ENCODE data around the gene MYRIP. TPM values are rescaled to one million over a fixed set of nuclear protein-coding genes. Genes with fewer than 3 reads are reported as not detected.

Gene MYRIP
- total and polyA plus RNA-seq, 10 of the 15 experiments (the other 5 are each of a cell fraction or from before 2014, with no cell fraction given): 0.03 to 0.08 (median 0.04) TPM; not detected in 6

DNA sequence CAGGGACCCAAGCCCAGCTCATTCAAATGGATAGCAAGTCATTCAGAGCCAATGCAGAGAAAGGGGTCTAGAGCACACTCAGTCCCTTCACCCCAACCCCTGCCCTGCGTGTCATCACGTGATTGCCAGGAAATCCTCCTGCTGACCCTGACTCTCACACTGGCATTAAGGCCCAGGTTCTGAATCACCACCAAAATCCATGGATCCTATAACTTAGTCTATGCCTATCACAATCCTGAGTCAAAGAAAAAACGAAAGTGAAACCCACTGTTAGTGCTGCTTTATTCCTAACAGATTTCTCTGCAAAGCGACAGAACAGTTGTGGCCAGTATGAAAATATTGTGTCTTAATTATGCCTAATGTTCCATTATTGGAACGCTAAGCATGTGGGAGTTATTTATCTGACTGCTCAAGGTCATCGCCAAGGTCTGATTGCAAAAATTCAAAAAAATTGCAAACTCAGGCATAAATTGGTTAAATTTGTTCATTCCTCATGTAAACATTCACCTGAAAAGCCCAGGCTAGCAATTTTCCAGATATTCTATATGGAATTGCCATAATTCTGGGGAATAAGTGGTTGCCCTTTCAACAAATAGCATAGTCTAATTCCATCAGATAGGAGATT is 391.4 kb downstream of the MYRIP start:
- no peak overlapping the region for H2AFZ ChIP-seq (ENCODE audit: control insufficient read depth, low read depth, low read length)
- no peaks in the 10 kb centered on the region for H3K27me3 ChIP-seq (replicated peaks in 1 of 2; ENCODE audit: control insufficient read depth in 2 of 2, insufficient read depth in 2 of 2, low read length in 1 of 2)
- ChIA-PET POLR2A (no interaction called here), SMC1A (ENCODE audit: uncharacterized antibody, unreplicated experiment) (interaction anchor here (1.6 kb wide), 1 partner anchor 21 kb away, joined by 3 read pairs; no protein-coding TSS in a partner anchor), CTCF (interaction anchor here (1.0 kb wide), 1 partner anchor 8 kb away, joined by 3 read pairs; no protein-coding TSS in a partner anchor), RAD21 (ENCODE audit: unreplicated experiment) (no interaction called here)
- TF ChIP-seq TCF3 (IDR thresholded peaks at IDR 0.05; ENCODE audit: borderline replicate concordance, insufficient read depth, low read depth, low read length): no peak
- TF ChIP-seq ZBED1 (IDR thresholded peaks at IDR 0.05; ENCODE audit: borderline replicate concordance): no peak
- H3K36me3 ChIP-seq (ENCODE audit: control insufficient read depth in 2 of 2, insufficient read depth in 2 of 2, low read length in 1 of 2): no peaks in the 10 kb centered on the region
- no peak overlapping the region for H3K4me2 ChIP-seq (ENCODE audit: control insufficient read depth, insufficient read depth)
- H4K20me1 ChIP-seq (ENCODE audit: control insufficient read depth, insufficient read depth): no peaks in the 10 kb centered on the region
- BruUV-seq (replicated peaks): no TSS peak
- H3K9me3 ChIP-seq (replicated peaks; ENCODE audit: control insufficient read depth, insufficient read depth, low read length): no peaks in the 10 kb centered on the region
- in situ Hi-C loops (cut with MboI) (no loop called here), intact Hi-C loops (cut with micrococcal nuclease; ENCODE audit: unreplicated experiment) (no loop called here)
- DNase-seq (ENCODE audit: low read depth, low spot score) (no peak), ATAC-seq (no peak), FAIRE-seq (no peak)
- no peak overlapping the region for H3K27ac ChIP-seq (ENCODE audit: control insufficient read depth, insufficient read depth)
- no peak overlapping the region for H3K4me3 ChIP-seq
- no peak overlapping the region for H3K9ac ChIP-seq (ENCODE audit: control insufficient read depth, insufficient read depth, low read length)
- no peaks in the 10 kb centered on the region for H3K79me2 ChIP-seq (ENCODE audit: control insufficient read depth, insufficient read depth, low read length)
- WGBS (ENCODE audit: insufficient coverage, insufficient replicate concordance, low lambda C conversion rate, missing lambda C conversion rate): 49% methylated on average over 6 of the region's 6 CpGs
- no peaks in the 10 kb centered on the region for H3K4me1 ChIP-seq (ENCODE audit: control insufficient read depth, insufficient read depth, low read length)

DNA sequence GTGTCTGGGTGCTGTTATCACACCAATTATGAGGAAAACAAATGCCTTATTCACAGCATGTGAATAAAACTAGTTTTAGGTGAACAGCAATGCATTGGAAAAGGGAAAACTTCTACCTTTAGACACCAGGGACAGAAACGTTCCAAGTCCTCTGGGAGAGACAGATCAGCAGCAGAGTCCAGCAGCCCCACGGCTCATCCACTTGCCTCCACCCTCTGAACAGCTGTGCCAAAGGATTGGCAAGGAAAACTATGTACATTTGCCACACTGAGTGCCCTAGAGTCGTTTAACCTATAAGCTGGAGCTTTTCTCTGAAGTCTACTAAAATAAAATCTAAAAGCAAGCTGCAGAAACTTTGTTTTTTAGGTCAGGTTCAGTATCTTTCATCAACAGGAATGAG is 392.4 kb downstream of the MYRIP start:
- H3K9me3 ChIP-seq (replicated peaks; ENCODE audit: control insufficient read depth, insufficient read depth, low read length): no peaks in the 10 kb centered on the region
- no peak overlapping the region for H3K4me3 ChIP-seq
- intact Hi-C loops (cut with micrococcal nuclease; ENCODE audit: unreplicated experiment): no loop called here
- H3K9ac ChIP-seq (ENCODE audit: control insufficient read depth, insufficient read depth, low read length): no peak overlapping the region
- BruUV-seq (replicated peaks): no TSS peak
- POLR2A ChIA-PET: no interaction called here
- in situ Hi-C loops (cut with MboI): no loop called here
- no peaks in the 10 kb centered on the region for H4K20me1 ChIP-seq (ENCODE audit: control insufficient read depth, insufficient read depth)
- RAD21 ChIA-PET (ENCODE audit: unreplicated experiment): no interaction called here
- no peak overlapping the region for H2AFZ ChIP-seq (ENCODE audit: control insufficient read depth, low read depth, low read length)
- H3K27ac ChIP-seq (ENCODE audit: control insufficient read depth, insufficient read depth): no peak overlapping the region
- H3K4me1 ChIP-seq (ENCODE audit: control insufficient read depth, insufficient read depth, low read length): no peaks in the 10 kb centered on the region
- DNase-seq (ENCODE audit: low read depth, low spot score) (no peak), FAIRE-seq (no peak), ATAC-seq (no peak)
- CTCF ChIA-PET: interaction anchor here (1.0 kb wide), 1 partner anchor 9 kb away, joined by 3 read pairs; no protein-coding TSS in a partner anchor
- no peaks in the 10 kb centered on the region for H3K79me2 ChIP-seq (ENCODE audit: control insufficient read depth, insufficient read depth, low read length)
- no peaks in the 10 kb centered on the region for H3K36me3 ChIP-seq (ENCODE audit: control insufficient read depth in 2 of 2, insufficient read depth in 2 of 2, low read length in 1 of 2)
- WGBS (ENCODE audit: insufficient coverage, insufficient replicate concordance, low lambda C conversion rate, missing lambda C conversion rate): 26% methylated on average over 3 of the region's 3 CpGs
- H3K4me2 ChIP-seq (ENCODE audit: control insufficient read depth, insufficient read depth): no peak overlapping the region
- no peaks in the 10 kb centered on the region for H3K27me3 ChIP-seq (replicated peaks in 1 of 2; ENCODE audit: control insufficient read depth in 2 of 2, insufficient read depth in 2 of 2, low read length in 1 of 2)
- SMC1A ChIA-PET (ENCODE audit: uncharacterized antibody, unreplicated experiment): no interaction called here
- TF ChIP-seq, protein P1, sequence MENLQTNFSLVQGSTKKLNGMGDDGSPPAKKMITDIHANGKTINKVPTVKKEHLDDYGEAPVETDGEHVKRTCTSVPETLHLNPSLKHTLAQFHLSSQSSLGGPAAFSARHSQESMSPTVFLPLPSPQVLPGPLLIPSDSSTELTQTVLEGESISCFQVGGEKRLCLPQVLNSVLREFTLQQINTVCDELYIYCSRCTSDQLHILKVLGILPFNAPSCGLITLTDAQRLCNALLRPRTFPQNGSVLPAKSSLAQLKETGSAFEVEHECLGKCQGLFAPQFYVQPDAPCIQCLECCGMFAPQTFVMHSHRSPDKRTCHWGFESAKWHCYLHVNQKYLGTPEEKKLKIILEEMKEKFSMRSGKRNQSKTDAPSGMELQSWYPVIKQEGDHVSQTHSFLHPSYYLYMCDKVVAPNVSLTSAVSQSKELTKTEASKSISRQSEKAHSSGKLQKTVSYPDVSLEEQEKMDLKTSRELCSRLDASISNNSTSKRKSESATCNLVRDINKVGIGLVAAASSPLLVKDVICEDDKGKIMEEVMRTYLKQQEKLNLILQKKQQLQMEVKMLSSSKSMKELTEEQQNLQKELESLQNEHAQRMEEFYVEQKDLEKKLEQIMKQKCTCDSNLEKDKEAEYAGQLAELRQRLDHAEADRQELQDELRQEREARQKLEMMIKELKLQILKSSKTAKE (IDR thresholded peaks at IDR 0.05; ENCODE audit: low read depth, poor library complexity, severe bottlenecking): no peak
- TF ChIP-seq GATAD2B (conservative IDR thresholded peaks at IDR 0.05; ENCODE audit: low read depth): no peak
- TF ChIP-seq EED (IDR thresholded peaks at IDR 0.05; ENCODE audit: low read depth): no peak
- TF ChIP-seq ZNF622 (IDR thresholded peaks at IDR 0.05): no peak
- TF ChIP-seq IKZF1 (conservative IDR thresholded peaks at IDR 0.05): no peak
- TF ChIP-seq, protein P2, sequence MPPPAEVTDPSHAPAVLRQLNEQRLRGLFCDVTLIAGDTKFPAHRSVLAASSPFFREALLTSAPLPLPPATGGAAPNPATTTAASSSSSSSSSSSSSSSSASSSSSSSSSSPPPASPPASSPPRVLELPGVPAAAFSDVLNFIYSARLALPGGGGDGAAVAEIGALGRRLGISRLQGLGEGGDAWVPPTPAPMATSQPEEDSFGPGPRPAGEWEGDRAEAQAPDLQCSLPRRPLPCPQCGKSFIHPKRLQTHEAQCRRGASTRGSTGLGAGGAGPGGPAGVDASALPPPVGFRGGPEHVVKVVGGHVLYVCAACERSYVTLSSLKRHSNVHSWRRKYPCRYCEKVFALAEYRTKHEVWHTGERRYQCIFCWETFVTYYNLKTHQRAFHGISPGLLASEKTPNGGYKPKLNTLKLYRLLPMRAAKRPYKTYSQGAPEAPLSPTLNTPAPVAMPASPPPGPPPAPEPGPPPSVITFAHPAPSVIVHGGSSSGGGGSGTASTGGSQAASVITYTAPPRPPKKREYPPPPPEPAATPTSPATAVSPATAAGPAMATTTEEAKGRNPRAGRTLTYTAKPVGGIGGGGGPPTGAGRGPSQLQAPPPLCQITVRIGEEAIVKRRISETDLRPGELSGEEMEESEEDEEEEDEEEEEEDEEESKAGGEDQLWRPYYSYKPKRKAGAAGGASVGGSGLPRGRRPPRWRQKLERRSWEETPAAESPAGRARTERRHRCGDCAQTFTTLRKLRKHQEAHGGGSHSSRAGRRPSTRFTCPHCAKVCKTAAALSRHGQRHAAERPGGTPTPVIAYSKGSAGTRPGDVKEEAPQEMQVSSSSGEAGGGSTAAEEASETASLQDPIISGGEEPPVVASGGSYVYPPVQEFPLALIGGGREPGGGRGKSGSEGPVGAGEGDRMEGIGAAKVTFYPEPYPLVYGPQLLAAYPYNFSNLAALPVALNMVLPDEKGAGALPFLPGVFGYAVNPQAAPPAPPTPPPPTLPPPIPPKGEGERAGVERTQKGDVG (CRISPR knock-in tag; IDR thresholded peaks at IDR 0.05): no peak
- no peak for TF ChIP-seq STAT1 (conservative IDR thresholded peaks at IDR 0.05)
- no peak for TF ChIP-seq ASH2L (IDR thresholded peaks at IDR 0.05; ENCODE audit: borderline replicate concordance, low read depth)
- TF ChIP-seq MXI1 (IDR thresholded peaks at IDR 0.05; ENCODE audit: low read depth, low read length): no peak
- no peak for TF ChIP-seq EGR1 (IDR thresholded peaks at IDR 0.05; ENCODE audit: borderline replicate concordance in 1 of 2, low read depth in 2 of 2, low read length in 2 of 2)
- TF ChIP-seq CHD1 (IDR thresholded peaks at IDR 0.05; ENCODE audit: low read depth, low read length): no peak

All from GM12878 (cell line).